ENCODE measurements around the gene SCYGR5. TPM values are rescaled to one million over a fixed set of nuclear protein-coding genes. Genes with fewer than 3 reads are reported as not detected.
A peak's percentile ranks its signal among the peaks of the same experiment; 100 is the strongest.

SCYGR5 gene
- polyA plus RNA-seq, 1 donor from 2014 or later, result not detected

DNA sequence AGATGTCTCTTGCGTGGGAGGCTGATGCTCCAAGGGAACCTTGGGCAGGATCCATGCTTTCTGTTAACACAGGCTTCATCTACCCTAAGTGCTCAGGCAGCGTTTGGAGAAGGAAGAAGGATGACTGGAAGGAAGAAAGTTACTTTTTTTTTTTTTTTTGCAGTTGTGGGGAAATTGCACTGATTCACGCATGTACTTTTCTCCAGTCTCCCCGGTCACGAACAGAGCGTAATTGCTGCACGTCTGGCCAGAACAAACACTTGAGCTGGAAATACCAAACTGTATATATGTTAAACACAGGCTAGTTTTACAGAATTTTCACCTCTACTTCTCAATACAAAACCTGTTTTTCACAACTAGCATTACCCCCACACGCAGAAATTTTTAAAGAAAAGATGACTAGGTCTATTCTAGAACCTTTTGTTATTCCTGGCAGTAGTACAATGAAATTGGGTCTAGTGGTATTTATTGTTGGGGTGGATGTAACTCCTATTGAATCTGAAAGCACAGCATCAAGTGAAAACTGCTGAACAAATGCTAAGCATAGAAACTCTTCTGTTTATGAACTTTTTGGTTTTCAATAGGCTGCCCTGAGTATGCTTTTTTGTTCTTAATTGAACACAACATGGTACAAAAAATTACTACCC is 9.3 kb upstream of the SCYGR5 start:
- H3K36me3 ChIP-seq (ENCODE audit: insufficient read depth, low read length), result no peaks in the 10 kb centered on the region
- H3K4me2 ChIP-seq (ENCODE audit: low read length), result no peak overlapping the region
- H3K27me3 ChIP-seq (ENCODE audit: insufficient read depth, low read depth, low read length), result no peaks in the 10 kb centered on the region
- no peaks in the 10 kb centered on the region for H3K9me3 ChIP-seq (ENCODE audit: low read length)
- TF ChIP-seq POLR2AphosphoS5 (IDR thresholded peaks at IDR 0.05), result no peak
- no peak for TF ChIP-seq EP300 (conservative IDR thresholded peaks at IDR 0.05; ENCODE audit: poor library complexity, severe bottlenecking)
- no peak for TF ChIP-seq REST (IDR thresholded peaks at IDR 0.05; ENCODE audit: borderline replicate concordance)
- TF ChIP-seq TAF1 (IDR thresholded peaks at IDR 0.05; ENCODE audit: low read depth), result no peak
- TF ChIP-seq, protein P1, sequence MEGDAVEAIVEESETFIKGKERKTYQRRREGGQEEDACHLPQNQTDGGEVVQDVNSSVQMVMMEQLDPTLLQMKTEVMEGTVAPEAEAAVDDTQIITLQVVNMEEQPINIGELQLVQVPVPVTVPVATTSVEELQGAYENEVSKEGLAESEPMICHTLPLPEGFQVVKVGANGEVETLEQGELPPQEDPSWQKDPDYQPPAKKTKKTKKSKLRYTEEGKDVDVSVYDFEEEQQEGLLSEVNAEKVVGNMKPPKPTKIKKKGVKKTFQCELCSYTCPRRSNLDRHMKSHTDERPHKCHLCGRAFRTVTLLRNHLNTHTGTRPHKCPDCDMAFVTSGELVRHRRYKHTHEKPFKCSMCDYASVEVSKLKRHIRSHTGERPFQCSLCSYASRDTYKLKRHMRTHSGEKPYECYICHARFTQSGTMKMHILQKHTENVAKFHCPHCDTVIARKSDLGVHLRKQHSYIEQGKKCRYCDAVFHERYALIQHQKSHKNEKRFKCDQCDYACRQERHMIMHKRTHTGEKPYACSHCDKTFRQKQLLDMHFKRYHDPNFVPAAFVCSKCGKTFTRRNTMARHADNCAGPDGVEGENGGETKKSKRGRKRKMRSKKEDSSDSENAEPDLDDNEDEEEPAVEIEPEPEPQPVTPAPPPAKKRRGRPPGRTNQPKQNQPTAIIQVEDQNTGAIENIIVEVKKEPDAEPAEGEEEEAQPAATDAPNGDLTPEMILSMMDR (IDR thresholded peaks at IDR 0.05; ENCODE audit: poor library complexity, severe bottlenecking), result no peak
- TF ChIP-seq RAD21 (conservative IDR thresholded peaks at IDR 0.05), result no peak
- TF ChIP-seq MXI1 (conservative IDR thresholded peaks at IDR 0.05; ENCODE audit: poor library complexity, severe bottlenecking), result no peak
- no peak for TF ChIP-seq EZH2 (IDR thresholded peaks at IDR 0.05; ENCODE audit: borderline replicate concordance, insufficient read depth, low read length, poor library complexity, severe bottlenecking)
- no peak for TF ChIP-seq SMC3 (conservative IDR thresholded peaks at IDR 0.05; ENCODE audit: poor library complexity)
- no peak overlapping the region for H3K4me3 ChIP-seq (ENCODE audit: low read length)
- no peak overlapping the region for H3K27ac ChIP-seq (ENCODE audit: low read length)
- no peaks in the 10 kb centered on the region for H3K79me2 ChIP-seq (replicated peaks; ENCODE audit: insufficient read depth, low read length)
- H2AFZ ChIP-seq (ENCODE audit: low read depth, low read length), result no peak overlapping the region
- H3K9me2 ChIP-seq (ENCODE audit: insufficient read depth, low read length), result no peaks in the 10 kb centered on the region
- H3K9ac ChIP-seq (ENCODE audit: low read length), result no peak overlapping the region
- H3F3A ChIP-seq (ENCODE audit: insufficient read depth, low read length, poor library complexity, severe bottlenecking), result no peaks in the 10 kb centered on the region
- no peaks in the 10 kb centered on the region for H4K20me1 ChIP-seq (ENCODE audit: insufficient read depth)

- Histone ChIP-seq H3K4me3 (ENCODE audit: low read length) (peak overlapping the region; percentile 29), H3F3A (ENCODE audit: insufficient read depth, low read length, poor library complexity, severe bottlenecking) (no peaks in the 10 kb centered on the region), H3K36me3 (ENCODE audit: insufficient read depth, low read length) (no peaks in the 10 kb centered on the region), H3K27me3 (ENCODE audit: insufficient read depth, low read depth, low read length) (no peaks in the 10 kb centered on the region), H3K9me2 (ENCODE audit: insufficient read depth, low read length) (no peaks in the 10 kb centered on the region), H3K27ac (ENCODE audit: low read length) (peak overlapping the region; percentile 94), H3K79me2 (replicated peaks; ENCODE audit: insufficient read depth, low read length) (no peaks in the 10 kb centered on the region), H3K4me2 (ENCODE audit: low read length) (no peak overlapping the region), H3K9me3 (ENCODE audit: low read length) (no peaks in the 10 kb centered on the region), H2AFZ (ENCODE audit: low read depth, low read length) (no peak overlapping the region), H3K9ac (ENCODE audit: low read length) (peak overlapping the region; percentile 58), H4K20me1 (ENCODE audit: insufficient read depth) (no peaks in the 10 kb centered on the region)
- no peak for TF ChIP-seq REST (IDR thresholded peaks at IDR 0.05; ENCODE audit: borderline replicate concordance)
- no peak for TF ChIP-seq RAD21 (conservative IDR thresholded peaks at IDR 0.05)
- TF ChIP-seq EZH2 (IDR thresholded peaks at IDR 0.05; ENCODE audit: borderline replicate concordance, insufficient read depth, low read length, poor library complexity, severe bottlenecking), result no peak
- no peak for TF ChIP-seq MXI1 (conservative IDR thresholded peaks at IDR 0.05; ENCODE audit: poor library complexity, severe bottlenecking)
- TF ChIP-seq SMC3 (conservative IDR thresholded peaks at IDR 0.05; ENCODE audit: poor library complexity), result peak; percentile 42
- peak; percentile 95 for TF ChIP-seq EP300 (conservative IDR thresholded peaks at IDR 0.05; ENCODE audit: poor library complexity, severe bottlenecking)
- peak; percentile 73 for TF ChIP-seq POLR2AphosphoS5 (IDR thresholded peaks at IDR 0.05)
- no peak for TF ChIP-seq TAF1 (IDR thresholded peaks at IDR 0.05; ENCODE audit: low read depth)
These were observed 5.5 kb upstream of the SCYGR5 start for GRCh38 chr2:227661025-227661649.

All from neural cell (in vitro differentiated cells).